NCI-H1105 (cell line): ENCODE data around the gene OLA1.
A peak's percentile ranks its signal among the peaks of the same experiment; 100 is the strongest.
"Not testable (repeated sequence)": the region's sequence is repeated elsewhere in the genome, so short reads cannot be mapped to it uniquely, and the experiment has no call there.

Experiments used
- DNase-seq: peaks from one replicate; lab custom pipeline; 2025; lab: John Stamatoyannopoulos, UW

OLA1 gene

GRCh38 chr2:174248187-174248997 is at the start of gene OLA1:
TSS of gene OLA1 (minus strand) at chr2:174248532. CDS start at chr2:174246815, 1,717 bp downstream.
- peak; percentile 93 for DNase-seq

GRCh38 chr2:174292908-174293307 is 44.6 kb upstream of the OLA1 start:
- no peak for DNase-seq

- no peak for DNase-seq
These were observed 37.8 kb upstream of the OLA1 start for GRCh38 chr2:174286172-174286571.

- DNase-seq: no peak
These were observed 34.1 kb upstream of the OLA1 start for GRCh38 chr2:174282441-174282840.

- no peak for DNase-seq
These were observed 33.4 kb upstream of the OLA1 start for GRCh38 chr2:174281736-174282135.

- no peak for DNase-seq
These were observed 32.3 kb upstream of the OLA1 start for GRCh38 chr2:174280596-174280995.

GRCh38 chr2:174270263-174270662 is 21.9 kb upstream of the OLA1 start:
- not testable (repeated sequence) for DNase-seq

DNA sequence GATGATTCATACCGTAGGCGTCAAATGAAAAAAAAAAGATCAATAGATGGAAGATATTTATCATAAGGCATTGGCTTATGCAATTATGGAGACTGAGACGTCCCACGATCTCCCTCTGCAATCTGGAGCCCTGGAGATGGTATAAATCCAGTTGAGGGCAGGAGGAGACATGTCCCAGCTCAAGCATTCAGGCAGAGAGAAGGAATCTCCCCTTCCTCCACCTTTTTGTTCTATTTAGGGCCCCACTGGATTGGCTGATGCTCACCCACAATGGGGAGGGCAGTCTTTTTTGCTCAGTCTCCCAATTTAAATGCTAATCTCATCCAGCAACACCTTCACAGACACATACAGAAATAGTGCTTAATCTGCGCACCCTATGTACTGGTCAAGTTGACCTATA is 18.0 kb upstream of the OLA1 start:
- no peak for DNase-seq

- no peak for DNase-seq
These were observed 15.7 kb upstream of the OLA1 start for GRCh38 chr2:174263997-174264396.

DNA sequence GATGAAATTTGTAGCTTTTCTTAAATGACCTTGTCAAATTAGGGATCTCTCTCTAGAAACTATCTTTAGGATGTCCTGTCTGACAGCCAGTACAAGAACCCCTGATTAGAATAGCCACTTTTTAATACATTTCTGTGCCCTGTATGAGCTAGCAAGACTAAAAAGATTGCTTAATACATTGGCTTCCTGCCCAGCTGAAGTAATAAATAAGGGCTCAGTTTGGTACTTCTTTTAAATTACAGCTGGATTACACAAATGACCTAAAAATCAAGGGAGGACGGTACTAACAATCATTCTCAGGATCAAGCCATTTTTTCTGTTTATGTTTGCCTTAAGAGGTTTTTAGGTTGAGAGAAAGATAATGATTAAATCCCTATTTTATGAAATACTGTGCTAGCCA is 11.6 kb upstream of the OLA1 start:
- DNase-seq: no peak

- no peak for DNase-seq
These were observed 5.9 kb upstream of the OLA1 start for GRCh38 chr2:174254267-174254666.

- DNase-seq: no peak
These were observed 763 bp upstream of the OLA1 start for GRCh38 chr2:174248998-174249592.

GRCh38 chr2:174247474-174248186 is 702 bp downstream of the OLA1 start:
- no peak for DNase-seq

DNA sequence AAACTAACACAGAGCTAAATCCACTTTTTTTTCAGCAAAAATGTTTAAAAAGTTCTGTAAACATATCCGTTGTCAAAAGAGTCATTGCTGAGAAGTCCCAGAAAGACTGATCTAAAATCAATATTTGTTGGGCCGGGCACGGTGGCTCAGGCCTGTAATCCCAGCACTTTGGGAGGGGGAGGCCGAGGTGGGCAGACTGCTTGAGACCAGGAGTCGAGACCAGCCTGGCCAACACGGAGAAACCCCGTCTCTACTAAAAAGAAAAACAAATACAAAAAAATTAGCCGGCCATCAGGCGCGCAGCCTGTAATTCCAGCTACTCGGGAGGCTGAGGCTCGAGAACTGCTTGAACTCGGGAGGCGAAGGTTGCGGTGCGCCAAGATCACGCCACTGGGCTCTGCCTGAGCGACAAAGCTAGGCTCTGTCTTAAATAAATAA is 1.4 kb downstream of the OLA1 start:
- no peak for DNase-seq

GRCh38 chr2:174245628-174246027 is 2.7 kb downstream of the OLA1 start:
- DNase-seq: not testable (repeated sequence)

- DNase-seq: no peak
These were observed 3.3 kb downstream of the OLA1 start for GRCh38 chr2:174245065-174245464.

DNA sequence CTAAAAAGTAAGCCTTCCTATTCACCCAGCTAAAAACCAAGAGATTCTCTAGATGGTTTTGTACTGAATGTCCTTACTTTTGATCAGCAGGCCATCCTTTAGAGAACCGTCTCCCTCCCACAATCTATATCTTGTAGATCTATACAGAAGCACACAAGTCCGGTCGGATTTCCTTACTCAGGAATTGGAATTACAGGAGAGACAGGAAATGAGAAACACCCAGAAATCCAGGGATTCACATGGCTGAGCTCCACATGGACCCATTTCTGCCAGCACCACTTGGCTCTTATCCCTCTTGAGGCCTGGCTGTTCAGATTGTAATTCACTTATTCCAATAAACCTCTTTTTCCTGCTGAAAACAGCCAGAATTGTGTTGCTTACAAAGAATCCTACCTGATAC is 4.5 kb downstream of the OLA1 start:
- DNase-seq: no peak

DNA sequence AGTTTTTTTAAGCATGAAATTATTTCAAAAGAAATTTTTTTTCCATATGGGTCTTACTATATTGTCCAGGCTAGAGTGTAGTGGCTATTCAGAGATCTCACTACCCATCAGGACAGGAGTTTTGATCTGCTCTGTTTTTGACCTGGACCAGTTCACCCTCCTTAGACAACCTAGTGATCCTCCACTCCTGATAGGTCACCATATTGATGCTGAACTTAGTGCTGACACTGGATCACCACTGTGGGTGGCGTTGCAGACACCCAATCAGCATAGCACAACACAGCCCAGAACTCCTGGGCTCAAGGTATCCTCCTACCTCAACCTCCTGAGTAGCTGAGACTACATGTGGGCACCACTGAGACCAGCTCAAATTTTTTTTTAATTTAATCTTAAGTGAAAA is 8.2 kb downstream of the OLA1 start:
- DNase-seq: no peak

- no peak for DNase-seq
These were observed 11.9 kb downstream of the OLA1 start for GRCh38 chr2:174236429-174236828.

DNA sequence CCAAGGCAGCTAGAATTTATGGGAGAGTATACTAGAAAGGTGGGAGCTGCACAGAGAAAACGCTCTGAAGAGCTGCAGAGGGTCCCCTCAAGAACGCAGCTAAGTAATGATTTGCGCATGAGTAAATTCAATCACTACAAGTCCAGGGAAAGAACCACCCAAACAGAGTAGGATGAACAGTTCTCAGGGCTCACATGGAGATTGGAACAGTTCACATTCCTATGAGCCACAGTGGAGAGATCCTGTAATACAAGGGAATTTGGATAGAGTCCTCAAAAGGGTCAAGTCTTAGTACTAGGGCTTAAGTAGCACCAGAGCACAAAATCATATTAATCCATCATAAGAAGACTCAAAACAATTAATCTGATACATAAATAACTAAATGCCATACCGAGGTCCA is 12.7 kb downstream of the OLA1 start:
- no peak for DNase-seq

DNA sequence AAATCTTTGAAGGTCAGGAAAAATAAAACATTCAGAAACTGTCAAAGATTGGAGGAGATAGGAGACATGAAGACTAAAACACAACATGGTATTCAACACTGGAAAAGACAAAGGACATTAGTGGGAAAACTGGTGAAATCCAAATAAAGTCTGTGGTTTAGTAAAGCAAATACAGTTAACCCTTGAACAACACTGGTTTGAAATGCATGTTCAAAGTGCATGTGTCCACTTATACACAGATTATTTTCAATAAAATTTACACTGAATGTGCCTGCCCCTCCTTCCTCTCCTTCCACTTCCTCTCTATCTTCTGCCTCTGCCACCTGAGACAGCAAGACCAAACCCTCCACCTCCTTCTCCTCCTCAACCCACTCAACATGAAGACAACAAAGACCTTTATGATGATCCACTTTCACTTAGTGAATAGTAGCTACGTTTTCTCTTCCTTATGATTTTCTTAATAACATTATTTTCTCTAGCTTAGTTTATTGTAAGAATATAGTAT is 14.5 kb downstream of the OLA1 start:
- no peak for DNase-seq

DNA sequence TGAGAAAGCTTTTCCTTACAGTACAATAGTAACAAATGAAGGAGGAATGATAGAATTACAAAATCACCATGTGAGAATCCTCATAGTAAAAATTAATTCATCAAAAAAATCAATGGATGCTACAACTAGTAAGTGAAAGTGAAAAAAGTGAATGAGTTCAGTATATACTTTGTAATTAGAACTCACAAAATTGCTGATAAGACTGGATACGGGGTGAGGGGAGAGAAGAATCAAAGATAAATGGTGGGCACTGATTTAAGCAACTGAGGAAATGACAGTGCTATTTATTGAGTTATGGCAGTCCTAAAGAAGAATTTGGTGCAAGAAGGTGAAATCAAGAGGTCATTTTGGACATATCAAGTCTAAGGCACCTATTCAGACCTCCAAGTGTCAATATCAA is 20.6 kb downstream of the OLA1 start:
- DNase-seq: no peak
